H9 (cell line): Measurements from ENCODE around the gene ANKRD65. TPM values are rescaled to one million over a fixed set of nuclear protein-coding genes. Genes with fewer than 3 reads are reported as not detected.

ENCODE experiments used
- DNase-seq: peaks from one replicate; pipeline ENCODE4 v3.0.0-alpha.2; 2017
- H2AFZ ChIP-seq: one replicate; pipeline ENCODE4 v1.6.1; 2013; ENCODE audit warnings: mild to moderate bottlenecking, low read length, control low read depth, moderate library complexity
- H2AK5ac ChIP-seq: 2 replicates; pipeline ENCODE4 v1.6.1; 2013; ENCODE audit warnings: low read length, control low read depth, mixed read lengths; ENCODE audit not compliant: insufficient read length
- H2BK120ac ChIP-seq: one replicate; pipeline ENCODE4 v1.6.1; 2013; ENCODE audit warnings: low read depth, mild to moderate bottlenecking, low read length, control low read depth, inconsistent platforms; ENCODE audit not compliant: poor library complexity, severe bottlenecking
- H2BK12ac ChIP-seq: 2 replicates; pipeline ENCODE4 v1.6.1; 2013; ENCODE audit warnings: low read length, control low read depth, mixed read lengths, low read depth; ENCODE audit not compliant: insufficient read length
- H2BK15ac ChIP-seq: 2 replicates; pipeline ENCODE4 v1.6.1; 2013; ENCODE audit warnings: low read depth, low read length, control low read depth
- H2BK20ac ChIP-seq: one replicate; pipeline ENCODE4 v1.6.1; 2013; ENCODE audit warnings: low read depth, mild to moderate bottlenecking, low read length, control low read depth, inconsistent platforms; ENCODE audit not compliant: poor library complexity, severe bottlenecking
- H2BK5ac ChIP-seq: 2 replicates; pipeline ENCODE4 v1.6.1; 2013; ENCODE audit warnings: low read length, control low read depth, mixed read lengths; ENCODE audit not compliant: insufficient read length
- H3K14ac ChIP-seq: 2 replicates; pipeline ENCODE4 v1.6.1; 2013; ENCODE audit warnings: low read length, control low read depth; ENCODE audit not compliant: insufficient read depth
- H3K18ac ChIP-seq: 2 replicates; pipeline ENCODE4 v1.6.1; 2013; ENCODE audit warnings: low read depth, mild to moderate bottlenecking, mixed read lengths, low read length, control low read depth; ENCODE audit not compliant: insufficient read length
- H3K23ac ChIP-seq: 2 replicates; pipeline ENCODE4 v1.6.1; 2013; ENCODE audit warnings: low read length, control low read depth, mixed read lengths, low read depth; ENCODE audit not compliant: insufficient read length
- H3K23me2 ChIP-seq: 2 replicates; pipeline ENCODE4 v1.6.1; 2013; ENCODE audit warnings: low read depth, mild to moderate bottlenecking, mixed read lengths, low read length, control low read depth; ENCODE audit not compliant: insufficient read length, poor library complexity, severe bottlenecking
- H3K27ac ChIP-seq: 2 replicates; pipeline ENCODE4 v1.5.1; 2013; ENCODE audit warnings: low read length, control low read depth, mixed read lengths, low read depth; ENCODE audit not compliant: insufficient read length
- H3K27me3 ChIP-seq: 2 replicates; pipeline ENCODE4 v1.6.1; 2013; ENCODE audit warnings: low read length, control low read depth, inconsistent platforms; ENCODE audit not compliant: insufficient read depth
- H3K4ac ChIP-seq: 2 replicates; pipeline ENCODE4 v1.6.1; 2013; ENCODE audit warnings: low read depth, mild to moderate bottlenecking, control low read depth, inconsistent platforms, low read length, moderate library complexity
- H3K4me1 ChIP-seq: 2 replicates; pipeline ENCODE4 v1.6.1; 2013; ENCODE audit warnings: low read length, control low read depth, inconsistent platforms; ENCODE audit not compliant: insufficient read depth
- H3K4me2 ChIP-seq: 2 replicates; pipeline ENCODE4 v1.6.1; 2013; ENCODE audit warnings: low read length, control low read depth, mixed read lengths; ENCODE audit not compliant: insufficient read length, insufficient read depth
- H3K56ac ChIP-seq: 2 replicates; pipeline ENCODE4 v1.6.1; 2013; ENCODE audit warnings: low read depth, mild to moderate bottlenecking, mixed read lengths, low read length, control low read depth; ENCODE audit not compliant: insufficient read length
- H3K79me1 ChIP-seq: 2 replicates; pipeline ENCODE4 v1.6.1; 2013; ENCODE audit warnings: low read depth, mild to moderate bottlenecking, moderate library complexity, low read length, control low read depth, inconsistent platforms; ENCODE audit not compliant: insufficient read depth, poor library complexity, severe bottlenecking
- H3K79me2 ChIP-seq: 2 replicates; pipeline ENCODE4 v1.6.1; 2013; ENCODE audit warnings: low read length, control low read depth, inconsistent platforms; ENCODE audit not compliant: insufficient read depth
- H3K9ac ChIP-seq: 2 replicates; pipeline ENCODE4 v1.6.1; 2013; ENCODE audit warnings: low read length, control low read depth, mixed read lengths; ENCODE audit not compliant: insufficient read length; ENCODE audit errors: extremely low read depth
- H3K9me3 ChIP-seq: one replicate; pipeline ENCODE4 v1.6.1; 2013; ENCODE audit warnings: low read depth, low read length, inconsistent platforms; ENCODE audit not compliant: control insufficient read depth
- H3T11ph ChIP-seq: one replicate; pipeline ENCODE4 v1.6.1; 2013; ENCODE audit warnings: mild to moderate bottlenecking, low read length, control low read depth, inconsistent platforms
- H4K20me1 ChIP-seq: one replicate; pipeline ENCODE4 v1.6.1; 2013; ENCODE audit not compliant: control insufficient read depth, insufficient read length, insufficient read depth
- H4K5ac ChIP-seq: 2 replicates; pipeline ENCODE4 v1.6.1; 2013; ENCODE audit warnings: low read depth, mild to moderate bottlenecking, mixed read lengths, low read length, control low read depth; ENCODE audit not compliant: insufficient read length
- H4K8ac ChIP-seq: replicated peaks from 2 replicates; pipeline ENCODE4 v1.6.1; 2013; ENCODE audit warnings: low read length, control low read depth, mixed read lengths, low read depth; ENCODE audit not compliant: insufficient read length
- H4K91ac ChIP-seq: 2 replicates; pipeline ENCODE4 v1.6.1; 2013; ENCODE audit warnings: low read depth, mild to moderate bottlenecking, moderate library complexity, mixed read lengths, low read length, control low read depth; ENCODE audit not compliant: insufficient read length
- H3K27ac Mint-ChIP-seq, 3 experiments: 2 replicates in 2 of 3; 3 replicates in 1 of 3; pipeline ENCODE4 v1.8.0; 2020 to 2021; ENCODE audit warnings: mixed read lengths in 3 of 3, mild to moderate bottlenecking in 1 of 3, moderate library complexity in 1 of 3
- H3K27me3 Mint-ChIP-seq: 2 replicates; pipeline ENCODE4 v1.8.0; 2021; ENCODE audit warnings: low read depth, mild to moderate bottlenecking, moderate library complexity, mixed read lengths
- H3K36me3 Mint-ChIP-seq, 3 experiments: 2 replicates in 2 of 3; 3 replicates in 1 of 3; pipeline ENCODE4 v1.8.0; 2020 to 2021; ENCODE audit warnings: low read depth in 3 of 3, mixed read lengths in 3 of 3; ENCODE audit not compliant: insufficient read depth in 1 of 3
- H3K4me1 Mint-ChIP-seq, 2 experiments: 2 replicates each; pipeline ENCODE4 v1.8.0; 2020; ENCODE audit warnings: mixed read lengths in 2 of 2
- H3K4me3 Mint-ChIP-seq, 2 experiments: 2 replicates in 1 of 2; 3 replicates in 1 of 2; pipeline ENCODE4 v1.8.0; 2020 to 2021; ENCODE audit warnings: mild to moderate bottlenecking in 2 of 2, mixed read lengths in 2 of 2, moderate library complexity in 1 of 2
- H3K9me3 Mint-ChIP-seq, 2 experiments: 2 replicates in 1 of 2; 3 replicates in 1 of 2; pipeline ENCODE4 v1.8.0; 2020; ENCODE audit warnings: mild to moderate bottlenecking in 2 of 2, mixed read lengths in 2 of 2, moderate library complexity in 1 of 2
- WGBS: extraction: QIAGEN DNeasy Blood & Tissue Kit; methylation state at CpG from one replicate; pipeline ENCODE4 v1.1.7; 2013; ENCODE audit warnings: missing lambda C conversion rate, low lambda C conversion rate, mixed read lengths; ENCODE audit not compliant: insufficient read length; ENCODE audit errors: extremely low coverage; 5-methylcytosine and 5-hydroxymethylcytosine counted together
- total RNA-seq: library from RNA; stranded (reverse); gene quantifications from 2 replicates; pipeline ENCODE4 v1.2.1, GENCODE V29; 2021
- TF ChIP-seq, protein P1 (sequence below): fragments of 200-600 bp; sonication (generic); conservative IDR thresholded peaks from 3 replicates; pipeline ENCODE4 v1.8.0; 2021; ENCODE audit warnings: antibody characterized with exemption, mild to moderate bottlenecking

The ANKRD65 gene
- total RNA-seq, 1 experiment from 2014 or later, result 3.1 TPM

DNA sequence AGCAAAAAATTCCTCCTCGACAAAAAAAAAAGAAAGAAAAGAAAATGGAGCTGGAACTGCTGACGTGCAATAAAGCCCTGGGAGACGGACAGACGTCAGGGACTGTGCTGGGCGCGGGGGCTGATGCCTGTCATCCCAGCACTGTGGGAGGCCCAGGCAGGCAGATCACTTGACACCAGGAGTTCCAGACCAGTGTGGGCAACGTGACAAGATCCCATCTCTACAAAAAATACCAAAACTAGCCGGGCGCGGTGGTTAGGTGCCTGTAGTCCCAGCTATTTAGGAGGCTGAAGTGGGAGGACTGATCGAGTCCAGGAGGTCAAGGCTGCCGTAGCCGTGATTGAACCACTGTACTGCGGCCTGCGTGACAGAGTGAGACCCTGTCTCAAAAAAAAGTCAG, 3.6 kb upstream of the ANKRD65 start:
- Histone ChIP-seq H2BK15ac (no peak overlapping the region), H3K56ac (no peak overlapping the region), H3K23ac (no peak overlapping the region), H4K8ac (no peak overlapping the region), H3K4me1 (peaks cover 5% of the 10 kb centered on the region; the same call in 1 of the 2 replicates), H3K14ac (no peak overlapping the region), H3K79me2 (no peaks in the 10 kb centered on the region), H3K18ac (no peak overlapping the region), H2BK120ac (no peak overlapping the region), H3K9me3 (no peaks in the 10 kb centered on the region), H2AK5ac (no peak overlapping the region), H4K5ac (no peak overlapping the region), H3K4ac (no peak overlapping the region), H3K4me2 (no peak overlapping the region), H3K27me3 (no peaks in the 10 kb centered on the region), H2BK20ac (no peak overlapping the region), H2AFZ (no peak overlapping the region), H3K23me2 (peaks cover 3% of the 10 kb centered on the region), H2BK12ac (no peak overlapping the region), H3T11ph (no peak overlapping the region), H4K91ac (no peak overlapping the region), H2BK5ac (no peak overlapping the region), H4K20me1 (no peaks in the 10 kb centered on the region), H3K9ac (no peak overlapping the region), H3K79me1 (no peaks in the 10 kb centered on the region), H3K27ac (no peak overlapping the region)
- TF ChIP-seq, protein P1, sequence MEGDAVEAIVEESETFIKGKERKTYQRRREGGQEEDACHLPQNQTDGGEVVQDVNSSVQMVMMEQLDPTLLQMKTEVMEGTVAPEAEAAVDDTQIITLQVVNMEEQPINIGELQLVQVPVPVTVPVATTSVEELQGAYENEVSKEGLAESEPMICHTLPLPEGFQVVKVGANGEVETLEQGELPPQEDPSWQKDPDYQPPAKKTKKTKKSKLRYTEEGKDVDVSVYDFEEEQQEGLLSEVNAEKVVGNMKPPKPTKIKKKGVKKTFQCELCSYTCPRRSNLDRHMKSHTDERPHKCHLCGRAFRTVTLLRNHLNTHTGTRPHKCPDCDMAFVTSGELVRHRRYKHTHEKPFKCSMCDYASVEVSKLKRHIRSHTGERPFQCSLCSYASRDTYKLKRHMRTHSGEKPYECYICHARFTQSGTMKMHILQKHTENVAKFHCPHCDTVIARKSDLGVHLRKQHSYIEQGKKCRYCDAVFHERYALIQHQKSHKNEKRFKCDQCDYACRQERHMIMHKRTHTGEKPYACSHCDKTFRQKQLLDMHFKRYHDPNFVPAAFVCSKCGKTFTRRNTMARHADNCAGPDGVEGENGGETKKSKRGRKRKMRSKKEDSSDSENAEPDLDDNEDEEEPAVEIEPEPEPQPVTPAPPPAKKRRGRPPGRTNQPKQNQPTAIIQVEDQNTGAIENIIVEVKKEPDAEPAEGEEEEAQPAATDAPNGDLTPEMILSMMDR, result no peak
- peaks cover 3 to 4% of the 10 kb centered on the region in 2 experiments; a peak in 4 of 5 replicates for H3K9me3 Mint-ChIP-seq
- H3K27me3 Mint-ChIP-seq, result no peaks in the 10 kb centered on the region
- no CpG with 5 or more reads among the region's 15 CpGs for WGBS
- peaks cover 26 to 44% of the 10 kb centered on the region in 2 experiments for H3K4me1 Mint-ChIP-seq
- H3K4me3 Mint-ChIP-seq, result peak overlapping the region in 1 of 2 experiments; percentile 59; a peak in 3 of 5 replicates
- DNase-seq, result no peak
- peak overlapping the region in 1 of 3 experiments; percentile 62; a peak in 3 of 7 replicates for H3K27ac Mint-ChIP-seq
- H3K36me3 Mint-ChIP-seq, result peaks cover 3 to 5% (median 4%) of the 10 kb centered on the region in 3 experiments; a peak in 6 of 7 replicates
